COLO668 (cell line): ENCODE data around the gene MAPRE2.
"Not testable (repeated sequence)": the region's sequence is repeated elsewhere in the genome, so short reads cannot be mapped to it uniquely, and the experiment has no call there.

ENCODE experiments used
- DNase-seq: peaks from one replicate; lab custom pipeline; 2025; ENCODE audit not compliant: unreplicated experiment; lab: John Stamatoyannopoulos, UW

Gene MAPRE2

DNA sequence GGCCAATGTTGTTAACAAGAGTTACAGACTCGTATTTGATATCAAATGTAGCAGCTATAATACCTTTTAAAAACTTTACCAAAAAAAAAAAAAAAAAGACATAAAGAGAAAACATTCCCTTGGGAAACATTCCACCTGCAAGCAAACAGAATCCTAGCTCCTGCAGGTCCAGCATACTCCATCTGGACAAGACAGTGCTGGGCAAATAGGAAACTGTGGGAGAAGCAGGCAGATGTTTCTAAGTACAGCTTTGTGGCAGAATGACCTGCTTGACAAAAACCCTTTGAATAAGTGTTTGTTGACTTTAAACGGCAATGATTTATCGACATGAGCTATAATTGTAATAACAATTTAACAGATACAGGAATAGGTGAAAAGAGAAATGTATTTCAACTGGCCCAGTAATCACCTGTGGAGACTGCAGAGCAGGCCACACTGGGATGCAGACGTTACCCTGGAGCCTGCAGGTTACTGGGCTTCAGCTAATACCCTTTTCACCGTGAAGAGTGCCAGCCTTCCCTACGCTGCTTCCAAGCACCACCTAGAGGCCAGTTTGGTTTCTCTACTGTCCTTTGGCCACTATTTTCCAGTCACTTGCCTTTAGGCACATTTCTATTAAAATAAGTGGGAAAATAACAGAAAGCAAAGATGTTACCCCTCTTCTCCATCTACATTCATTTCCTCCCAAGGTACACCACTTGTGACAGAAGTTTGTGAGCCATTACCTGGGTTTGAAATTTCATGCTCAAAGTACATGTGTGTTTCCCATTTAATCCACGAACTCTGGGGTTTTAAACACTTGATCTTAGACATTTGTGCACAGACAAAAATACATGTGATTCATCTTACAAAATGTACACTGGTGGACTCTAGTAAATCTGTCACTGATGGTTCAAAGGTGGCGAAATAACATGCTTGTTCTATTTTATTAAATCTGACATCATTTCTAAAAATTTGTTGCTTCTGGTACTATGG is 102.7 kb downstream of the MAPRE2 start:
- DNase-seq = peak; percentile 85

- DNase-seq = no peak
Observed at GRCh38 chr18:35144698-35145097, 103.5 kb downstream of the MAPRE2 start.

DNA sequence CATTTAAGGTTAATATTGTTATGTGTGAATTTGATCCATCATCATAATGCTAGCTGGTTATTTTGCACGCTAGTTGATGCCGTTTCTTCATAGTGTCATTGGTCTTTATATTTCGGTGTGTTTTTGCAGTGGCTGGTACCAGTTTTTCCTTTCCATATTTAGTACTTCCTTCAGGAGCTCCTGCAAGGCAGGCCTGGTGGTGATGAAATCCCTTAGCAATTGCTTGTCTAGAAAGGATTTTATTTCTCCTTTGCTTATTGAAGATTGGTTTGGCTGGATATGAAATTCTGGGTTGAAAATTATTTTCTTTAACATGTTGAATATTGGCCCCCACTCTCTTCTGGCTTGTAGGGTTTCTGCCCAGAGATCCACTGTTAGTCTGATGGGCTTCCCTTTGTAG is 109.0 kb downstream of the MAPRE2 start:
- not testable (repeated sequence) for DNase-seq

- DNase-seq = no peak
Observed at GRCh38 chr18:35153609-35154272, 112.5 kb downstream of the MAPRE2 start.

- no peak for DNase-seq
Observed at GRCh38 chr18:35155398-35156117, 114.3 kb downstream of the MAPRE2 start.

DNA sequence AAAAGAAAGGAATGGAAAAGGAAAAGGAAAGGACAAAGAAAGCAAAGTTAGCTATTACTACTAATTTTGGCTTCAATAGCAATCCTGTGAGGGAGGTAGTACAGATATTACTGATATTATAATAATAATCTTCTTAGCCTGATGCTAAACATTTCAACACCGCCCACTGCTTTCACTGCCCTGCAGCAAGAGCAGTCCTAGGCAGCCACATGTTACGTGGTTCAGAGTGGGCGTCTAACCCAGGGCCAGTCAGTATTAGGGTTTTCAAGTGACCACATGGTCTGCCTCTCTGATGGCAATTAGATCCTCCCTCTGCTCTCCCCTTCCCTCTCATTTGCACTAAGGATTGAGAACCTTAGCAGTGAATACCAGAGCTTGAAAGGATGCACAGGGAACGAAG is 116.0 kb downstream of the MAPRE2 start:
- no peak for DNase-seq

- DNase-seq = no peak
Observed at GRCh38 chr18:35158728-35159450, 117.7 kb downstream of the MAPRE2 start.

GRCh38 chr18:35159782-35160181 is 118.6 kb downstream of the MAPRE2 start:
- DNase-seq = no peak

- no peak for DNase-seq
Observed at GRCh38 chr18:35161485-35161884, 120.3 kb downstream of the MAPRE2 start.

DNA sequence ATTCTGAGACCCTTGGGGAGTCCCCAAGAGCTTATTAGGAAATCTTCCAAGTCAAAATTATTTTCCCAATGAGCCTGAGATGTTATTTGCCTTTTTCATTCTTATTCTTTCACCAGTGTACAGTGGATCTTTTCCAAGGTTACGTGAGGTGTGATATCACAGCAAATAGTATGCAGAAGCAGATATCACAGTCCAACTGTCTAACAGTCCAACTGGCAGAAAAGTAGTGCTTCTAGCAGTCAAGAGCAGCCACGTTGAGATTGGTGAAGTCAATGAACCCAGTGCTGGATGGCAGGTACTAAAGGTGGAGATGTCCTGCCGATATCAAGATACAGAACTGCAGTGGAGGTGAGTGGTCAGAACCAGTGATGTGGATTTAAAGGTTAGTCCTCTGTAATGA is 120.7 kb downstream of the MAPRE2 start:
- DNase-seq = no peak

DNA sequence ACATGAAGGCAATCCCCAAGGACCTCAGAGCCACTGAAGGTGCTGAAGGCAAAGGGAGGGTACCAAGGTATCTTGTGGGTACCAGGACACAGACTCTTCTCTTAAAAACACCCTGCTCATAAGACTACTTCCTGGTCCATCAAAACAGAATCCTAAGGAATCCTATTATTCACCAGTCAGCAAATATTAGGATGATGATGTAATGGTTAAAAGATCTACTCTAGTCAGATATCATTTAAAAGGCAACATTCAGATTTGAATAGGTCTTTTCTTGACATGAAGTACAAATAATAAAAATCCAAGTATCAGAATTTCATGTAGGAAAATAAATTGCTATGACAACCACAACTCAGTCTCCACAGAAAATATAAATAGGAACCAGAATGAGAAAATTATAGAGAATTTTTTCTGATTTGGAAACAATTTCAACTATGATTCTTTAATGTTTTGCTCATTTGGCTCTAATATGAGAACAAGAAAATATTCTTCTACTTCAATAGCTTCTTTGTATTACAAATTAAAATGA is 121.9 kb downstream of the MAPRE2 start:
- DNase-seq = no peak

DNA sequence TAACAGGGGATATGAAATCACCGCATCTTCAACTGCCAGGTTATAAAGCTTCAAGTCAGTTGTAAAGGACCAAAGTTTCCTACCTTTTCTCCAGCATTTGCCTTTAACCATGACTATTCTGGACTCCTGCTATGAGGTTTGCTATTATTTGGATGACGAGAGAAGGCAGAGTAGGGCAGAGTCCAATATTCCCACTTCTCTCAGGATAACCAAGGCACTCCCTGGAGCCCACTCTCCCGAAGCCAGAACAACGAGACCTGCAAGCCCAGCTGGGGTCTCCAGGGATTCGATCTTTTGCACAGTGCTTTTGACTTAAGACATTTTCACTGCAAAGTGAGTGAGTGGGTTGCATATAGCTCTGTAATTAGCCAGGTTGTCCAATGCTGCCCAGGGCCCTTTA is 122.5 kb downstream of the MAPRE2 start:
- no peak for DNase-seq

GRCh38 chr18:35164133-35164532 is 122.9 kb downstream of the MAPRE2 start:
- DNase-seq = no peak

DNA sequence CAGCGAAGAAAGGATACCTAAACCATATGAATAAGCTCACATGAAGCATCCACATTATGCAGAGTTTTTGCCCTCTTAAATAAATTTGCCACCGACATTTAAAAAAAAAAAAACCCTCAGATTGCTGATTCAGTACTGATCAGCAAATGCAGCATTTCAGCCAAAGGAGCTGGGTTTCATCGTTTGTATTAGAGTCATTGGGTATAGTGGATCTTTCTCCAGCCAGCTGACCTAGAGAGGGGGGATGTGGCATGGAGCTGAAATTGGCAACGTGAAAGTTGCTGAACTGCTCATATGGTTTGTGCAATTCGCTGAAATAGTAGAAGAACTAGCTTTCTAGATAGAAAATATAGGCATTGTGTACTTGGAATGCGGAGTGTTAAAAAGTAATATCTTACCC is 126.1 kb downstream of the MAPRE2 start:
- DNase-seq = no peak

DNA sequence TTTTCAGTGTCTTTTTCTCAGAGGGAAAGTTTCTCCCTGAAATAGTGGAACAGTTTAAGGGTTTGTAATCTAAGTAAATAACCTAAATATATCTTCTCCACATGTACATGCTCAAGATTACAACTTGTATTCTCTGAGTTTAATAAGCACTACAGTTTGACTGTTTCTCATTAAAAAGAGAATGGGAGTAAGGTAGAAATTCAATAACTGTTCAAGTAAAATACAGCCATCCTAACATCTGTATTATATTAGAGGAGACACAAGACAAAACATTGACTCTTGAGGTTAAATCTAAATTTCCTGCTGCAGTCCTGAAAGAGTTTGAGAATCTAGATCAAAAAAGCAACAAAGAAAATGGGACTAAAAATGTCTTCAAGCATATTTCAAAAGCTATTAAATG is 126.6 kb downstream of the MAPRE2 start:
- no peak for DNase-seq

DNA sequence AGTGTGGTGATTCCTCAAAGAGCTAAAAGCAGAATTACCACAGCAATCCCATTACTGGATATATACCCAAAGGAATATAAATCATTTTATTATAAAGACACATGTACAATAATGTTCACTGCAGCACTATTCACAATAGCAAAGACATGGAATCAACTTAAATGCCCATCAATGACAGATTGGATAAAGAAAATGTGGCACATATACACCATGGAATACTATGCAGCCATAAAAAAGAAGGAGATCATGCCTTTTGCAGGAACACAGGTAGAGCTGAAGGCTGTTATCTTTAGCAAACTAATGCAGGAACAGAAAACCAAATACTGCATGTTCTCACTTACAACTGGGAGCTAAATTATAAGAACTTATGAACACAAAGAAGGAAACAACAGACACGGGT is 129.1 kb downstream of the MAPRE2 start:
- not testable (repeated sequence) for DNase-seq

DNA sequence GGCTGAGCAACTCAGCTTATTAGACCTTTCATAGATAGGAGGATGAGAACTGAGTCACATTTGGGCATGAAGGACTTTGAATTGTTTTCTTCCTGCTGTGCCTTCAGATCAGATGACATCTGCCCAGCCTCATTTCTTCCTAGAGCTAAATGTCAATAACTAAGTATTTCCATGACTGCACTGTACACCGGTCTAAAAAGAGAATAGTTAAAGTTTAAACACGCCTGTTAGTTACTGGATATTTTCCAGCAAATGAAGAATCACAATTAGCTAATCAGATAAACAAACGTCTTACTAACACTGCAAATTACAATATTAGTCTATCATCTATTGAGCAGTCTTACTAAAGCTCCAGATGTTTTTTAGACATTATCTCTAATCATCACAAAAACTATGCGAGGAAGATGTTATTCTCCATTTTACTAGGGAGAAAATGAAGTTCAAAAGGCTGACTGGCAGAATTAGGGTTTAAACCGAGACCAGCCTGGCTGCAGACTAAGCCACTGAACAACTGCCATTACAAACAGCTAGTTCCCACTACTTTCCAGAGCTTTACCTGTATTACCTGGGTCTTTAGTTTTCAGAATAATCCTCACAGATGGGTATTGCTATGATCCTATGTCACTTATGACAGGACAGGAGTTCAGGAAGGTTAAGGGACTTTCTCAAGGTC is 130.2 kb downstream of the MAPRE2 start:
- DNase-seq = no peak

DNA sequence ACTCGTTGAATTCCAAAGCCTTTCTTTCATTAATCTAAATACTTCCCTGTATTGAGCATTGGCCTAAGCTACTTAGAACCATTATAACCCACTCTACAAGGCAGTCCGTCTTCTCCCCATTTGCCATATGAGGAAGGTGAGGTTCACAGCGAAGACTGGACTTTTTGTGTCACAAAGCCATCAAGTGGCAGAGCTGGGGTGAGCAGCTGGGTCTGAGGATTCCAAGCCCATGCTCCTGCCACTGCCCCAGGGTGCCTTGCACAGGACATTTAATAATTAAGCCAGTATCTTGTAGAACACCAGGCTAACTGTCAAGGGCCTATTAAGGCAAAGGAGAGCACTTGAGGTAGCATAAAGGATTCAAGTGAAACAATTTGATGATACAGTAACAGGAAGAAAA is 130.8 kb downstream of the MAPRE2 start:
- DNase-seq = no peak

DNA sequence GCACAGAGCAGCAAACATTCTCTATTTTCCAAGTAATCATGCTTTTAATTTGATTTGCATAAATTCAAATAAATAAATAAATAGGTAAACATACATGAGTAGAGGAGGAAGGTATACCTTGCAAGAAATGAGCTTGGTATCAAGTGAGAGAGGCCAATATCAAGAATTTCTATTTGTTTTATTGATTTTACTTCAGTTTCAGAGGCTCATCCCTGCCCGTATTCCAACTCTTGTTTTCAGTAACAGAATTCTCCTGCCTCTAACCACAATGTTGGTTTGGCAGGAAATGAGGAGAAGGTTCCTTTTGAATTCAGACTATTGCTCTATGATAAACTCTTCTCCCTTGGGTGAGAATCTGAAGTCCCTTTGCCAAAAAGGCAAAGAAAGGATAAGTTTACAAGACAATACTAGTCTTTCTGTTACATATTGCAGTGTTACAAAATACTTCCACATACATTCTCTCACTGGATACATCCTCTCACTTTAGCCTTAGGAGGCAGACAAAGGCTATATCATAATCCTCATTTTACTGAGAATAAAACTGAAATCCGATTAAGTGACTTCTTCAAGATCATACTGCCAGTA is 131.3 kb downstream of the MAPRE2 start:
- no peak for DNase-seq
